HG03280 (cell line): ENCODE results near the gene CCDC157.
"Not testable (repeated sequence)": the region's sequence is repeated elsewhere in the genome, so short reads cannot be mapped to it uniquely, and the experiment has no call there.

Experiments
- ATAC-seq: cut with Tn5 transposase; IDR thresholded peaks from one replicate; pipeline ENCODE4 v1.9.1; 2021; ENCODE audit warnings: mild to moderate bottlenecking, moderate library complexity; ENCODE audit not compliant: unreplicated experiment

CCDC157 gene

DNA sequence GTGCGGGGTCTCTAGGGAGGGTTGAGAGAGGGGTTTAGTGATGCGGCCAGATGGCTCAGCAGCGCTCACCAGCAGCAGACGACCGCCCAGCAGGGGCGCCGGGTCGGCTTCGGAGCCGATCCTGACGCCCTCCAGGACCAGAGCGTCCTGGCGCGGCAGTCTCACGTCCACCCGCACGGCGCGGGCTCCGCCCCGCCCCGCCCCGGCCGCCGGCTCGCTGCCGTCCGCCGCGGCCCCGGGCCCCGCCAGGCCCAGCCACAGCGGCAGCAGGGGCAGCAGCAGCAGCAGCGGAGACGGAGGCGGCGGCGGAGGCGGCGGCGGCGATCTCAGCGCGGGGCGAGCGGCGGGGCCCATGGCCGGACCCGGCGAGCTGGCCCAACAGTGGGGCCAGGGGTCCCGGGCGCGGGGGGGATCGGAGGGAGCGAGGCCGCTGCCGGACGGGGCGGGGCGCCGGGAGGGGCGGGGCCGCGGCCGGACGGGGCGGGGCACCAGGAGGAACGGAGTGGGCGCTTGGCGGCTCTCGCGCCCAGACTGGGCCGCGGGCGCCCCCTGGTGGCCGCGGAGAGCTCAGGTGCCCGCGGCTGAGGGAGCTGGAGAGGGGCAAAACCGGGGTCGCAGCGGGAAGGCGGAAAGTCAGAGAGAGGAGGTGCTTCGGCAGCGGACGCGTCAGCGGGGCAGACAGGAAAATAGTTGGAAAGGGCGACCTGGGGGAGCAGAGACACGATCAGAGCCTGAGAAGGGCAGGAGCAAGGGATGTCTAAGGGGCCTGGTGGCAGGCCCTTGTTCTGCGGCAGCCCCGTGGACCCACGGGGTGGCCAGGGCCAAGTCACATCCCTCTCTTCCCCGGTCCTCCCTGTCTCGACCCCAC, 30.4 kb downstream of the CCDC157 start, which contains the start of gene RNF215:
RNF215 (minus strand) TSS at position 452 of the 868 bp plus-strand sequence; CDS start at position 354, 98 bp downstream.
- ATAC-seq, result peak; percentile 77

DNA sequence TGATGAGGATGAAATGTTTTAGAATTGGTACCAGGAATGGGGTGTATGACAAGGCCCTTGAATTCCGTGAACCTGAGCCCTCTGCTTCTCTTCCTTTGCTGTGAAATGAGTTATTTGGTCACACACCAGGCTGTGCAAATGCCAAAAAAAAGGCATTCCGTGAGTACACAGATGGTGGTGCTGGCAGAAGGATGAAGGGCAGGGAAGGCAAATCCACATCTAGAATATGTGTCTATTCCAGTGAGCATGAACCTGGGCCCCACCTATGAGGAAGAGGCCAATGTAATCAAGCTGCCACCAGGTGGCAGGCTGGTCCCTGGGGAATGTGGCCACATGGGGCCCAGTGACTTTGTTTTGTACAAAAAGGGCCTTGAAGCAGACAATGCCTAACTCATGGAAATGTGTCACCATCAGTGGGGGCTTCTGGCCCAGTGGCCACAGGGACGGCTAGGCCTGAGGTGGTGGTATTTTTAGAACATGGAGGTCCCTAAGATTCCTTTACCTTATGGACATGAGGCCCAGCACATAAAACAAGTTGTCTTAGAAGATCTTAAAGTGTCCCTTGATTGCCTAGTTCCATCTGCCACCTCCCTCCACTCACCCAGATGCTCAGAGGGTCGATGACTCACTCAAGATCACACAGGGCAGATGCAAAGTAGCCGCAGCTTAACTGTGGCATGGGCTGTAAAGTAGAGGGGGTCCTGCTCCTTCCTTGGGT, 34.3 kb downstream of the CCDC157 start:
- no peak for ATAC-seq

DNA sequence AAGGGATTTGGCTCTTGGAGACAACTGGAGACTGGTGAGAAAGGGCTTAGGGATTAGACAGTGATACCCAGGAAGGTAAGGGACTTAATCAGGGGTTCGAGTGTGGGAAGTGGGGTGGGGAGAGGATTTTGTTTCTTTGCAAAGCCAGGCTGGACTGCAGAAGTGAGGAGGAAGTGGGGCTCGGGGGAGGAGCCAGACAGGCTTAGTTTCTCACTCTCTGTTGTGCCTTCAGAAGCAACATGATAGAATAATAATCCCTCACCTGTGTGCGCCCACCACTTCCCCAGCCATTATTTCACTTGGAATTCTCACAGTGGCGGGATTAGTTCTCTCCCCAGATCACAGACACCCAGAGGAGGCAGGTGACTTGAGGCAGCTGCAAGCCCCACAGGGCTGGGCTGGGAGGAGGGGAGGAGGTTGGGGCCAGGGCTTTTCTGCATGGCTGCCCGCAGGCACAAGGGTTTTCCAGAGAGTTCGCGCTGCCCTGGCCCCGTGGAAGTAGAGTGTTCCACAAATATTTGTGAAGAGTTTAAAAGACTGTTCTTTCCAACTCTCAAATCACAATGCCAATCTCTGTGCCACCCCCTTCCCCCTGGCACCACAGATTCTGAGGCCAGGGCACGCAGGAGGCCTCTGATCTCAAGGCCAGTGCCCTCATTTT, 36.0 kb downstream of the CCDC157 start:
- ATAC-seq, result no peak

DNA sequence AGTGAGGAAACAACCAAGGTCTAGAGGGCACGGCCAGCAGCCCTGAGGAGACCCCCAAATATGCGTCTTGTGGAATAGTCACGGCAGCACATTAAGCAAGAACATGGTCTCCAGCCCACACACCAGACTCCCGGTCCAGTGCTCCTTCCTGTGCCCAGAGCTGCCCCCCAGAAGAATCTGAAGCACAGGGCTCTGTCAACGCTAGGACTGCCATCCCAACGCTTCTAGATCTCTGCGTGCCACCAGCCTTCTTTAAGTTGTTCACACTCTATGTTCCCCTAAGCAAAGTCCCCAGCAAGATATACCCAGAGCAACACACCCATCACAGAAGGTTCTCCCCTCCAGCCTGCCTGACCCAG, 36.5 kb downstream of the CCDC157 start:
- no peak for ATAC-seq

DNA sequence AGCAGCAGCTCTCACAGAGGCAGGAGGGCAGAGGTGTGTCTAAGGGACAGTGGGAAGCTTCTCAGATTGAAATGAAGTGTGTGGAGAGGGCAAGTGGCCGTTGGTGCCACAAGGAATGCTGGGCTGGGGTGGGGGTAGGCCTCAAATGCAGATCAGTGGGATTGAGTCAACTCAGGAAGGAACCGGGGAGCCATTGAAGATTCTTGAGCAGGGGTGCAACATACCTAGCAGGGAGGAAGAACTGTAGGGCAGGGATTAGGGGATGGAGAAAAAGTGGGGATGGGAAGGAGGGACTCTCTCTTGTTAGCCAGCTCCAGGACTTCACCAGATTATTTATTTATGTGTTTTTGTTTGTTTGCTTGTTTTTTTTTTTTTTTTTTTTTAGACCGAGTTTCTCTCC, 37.1 kb downstream of the CCDC157 start:
- no peak for ATAC-seq

DNA sequence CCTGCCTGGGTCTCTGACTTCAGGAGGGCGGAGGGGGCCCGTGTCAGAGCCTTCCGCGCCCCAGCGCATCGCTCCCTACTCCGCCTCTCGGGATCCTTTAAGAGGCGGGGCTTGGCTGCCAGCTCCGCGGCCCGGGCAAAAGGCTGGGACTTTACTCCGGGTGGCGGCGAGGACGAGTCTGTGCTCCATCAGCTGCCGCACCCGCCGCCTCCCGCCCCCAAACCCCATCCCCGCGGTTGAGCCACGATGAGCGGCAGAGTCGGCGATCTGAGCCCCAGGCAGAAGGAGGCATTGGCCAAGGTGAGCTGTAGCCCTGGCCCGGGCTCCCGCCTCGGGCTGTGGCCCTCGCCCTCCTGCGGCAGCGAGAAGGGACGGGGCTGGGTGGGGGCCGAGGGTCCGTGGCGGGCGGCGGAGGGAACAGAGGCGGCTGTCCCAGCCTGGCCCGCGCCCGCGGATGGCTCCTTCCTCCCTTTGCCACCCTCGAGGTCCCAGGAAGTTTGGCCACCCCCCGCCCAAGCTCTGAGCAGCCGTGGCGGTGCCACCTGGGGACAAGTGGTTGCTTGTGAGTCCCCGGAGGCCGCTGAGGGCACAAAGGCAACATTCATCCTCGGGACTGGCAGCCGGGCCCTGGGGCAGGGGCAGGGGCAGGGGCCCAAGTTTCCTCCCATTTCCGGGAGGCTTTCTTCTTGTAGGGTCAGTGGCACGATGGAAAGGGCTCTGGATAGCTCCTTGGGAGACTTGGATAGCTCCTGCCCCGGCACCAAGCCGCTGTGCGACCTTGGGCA, 40.3 kb downstream of the CCDC157 start, which contains the start of gene SEC14L2:
SEC14L2 (plus strand) TSS at position 148 of the 785 bp plus-strand sequence; CDS start at position 247, 99 bp downstream.
- no peak for ATAC-seq

DNA sequence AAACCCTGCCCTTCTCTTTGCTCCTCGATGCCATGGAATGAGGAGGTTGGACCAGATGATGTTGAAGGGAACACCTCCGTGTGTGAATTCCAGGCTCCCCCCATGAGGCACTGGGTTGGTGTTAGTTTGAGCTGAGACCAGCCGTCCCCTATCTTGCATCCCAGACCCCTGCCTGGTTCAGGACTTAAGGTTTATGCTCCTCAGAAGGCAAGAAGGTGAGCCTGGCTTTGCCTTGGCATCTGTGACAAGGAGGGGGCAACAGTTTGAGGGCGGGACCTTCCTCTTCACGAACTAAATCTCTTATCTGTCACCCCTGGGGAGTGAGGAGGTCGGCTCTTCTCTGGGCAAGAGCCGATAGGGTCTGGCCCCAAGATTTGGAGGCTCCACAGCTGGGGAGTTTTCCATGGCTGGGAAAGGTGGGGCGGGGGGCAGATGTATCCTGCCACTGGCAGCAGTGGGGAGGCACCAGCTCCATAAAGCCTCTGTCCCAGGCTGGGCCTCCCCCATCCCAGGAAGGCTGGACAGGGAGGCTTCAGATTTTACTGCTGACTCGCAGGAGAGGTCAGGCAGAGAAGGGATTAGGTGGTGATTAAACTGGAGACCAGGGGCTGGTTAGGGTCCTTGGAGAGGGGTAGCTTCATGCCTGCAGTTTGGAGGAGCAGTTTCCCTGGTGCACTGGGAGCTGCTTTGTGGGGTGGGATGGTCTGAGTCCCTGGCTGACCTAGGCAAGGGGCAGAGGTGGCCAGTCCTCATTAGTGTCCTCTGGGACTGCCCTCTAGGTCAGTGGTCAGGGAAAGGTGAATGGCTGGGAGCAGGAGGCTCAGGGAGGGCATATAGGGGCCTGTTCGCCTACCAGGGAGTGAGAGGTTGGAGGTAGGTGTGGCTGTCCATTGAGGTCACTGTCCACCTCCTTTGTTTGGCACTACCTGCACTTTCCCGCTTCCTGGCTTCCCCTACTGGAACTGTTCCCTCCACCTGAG, 41.1 kb downstream of the CCDC157 start:
- ATAC-seq, result no peak

DNA sequence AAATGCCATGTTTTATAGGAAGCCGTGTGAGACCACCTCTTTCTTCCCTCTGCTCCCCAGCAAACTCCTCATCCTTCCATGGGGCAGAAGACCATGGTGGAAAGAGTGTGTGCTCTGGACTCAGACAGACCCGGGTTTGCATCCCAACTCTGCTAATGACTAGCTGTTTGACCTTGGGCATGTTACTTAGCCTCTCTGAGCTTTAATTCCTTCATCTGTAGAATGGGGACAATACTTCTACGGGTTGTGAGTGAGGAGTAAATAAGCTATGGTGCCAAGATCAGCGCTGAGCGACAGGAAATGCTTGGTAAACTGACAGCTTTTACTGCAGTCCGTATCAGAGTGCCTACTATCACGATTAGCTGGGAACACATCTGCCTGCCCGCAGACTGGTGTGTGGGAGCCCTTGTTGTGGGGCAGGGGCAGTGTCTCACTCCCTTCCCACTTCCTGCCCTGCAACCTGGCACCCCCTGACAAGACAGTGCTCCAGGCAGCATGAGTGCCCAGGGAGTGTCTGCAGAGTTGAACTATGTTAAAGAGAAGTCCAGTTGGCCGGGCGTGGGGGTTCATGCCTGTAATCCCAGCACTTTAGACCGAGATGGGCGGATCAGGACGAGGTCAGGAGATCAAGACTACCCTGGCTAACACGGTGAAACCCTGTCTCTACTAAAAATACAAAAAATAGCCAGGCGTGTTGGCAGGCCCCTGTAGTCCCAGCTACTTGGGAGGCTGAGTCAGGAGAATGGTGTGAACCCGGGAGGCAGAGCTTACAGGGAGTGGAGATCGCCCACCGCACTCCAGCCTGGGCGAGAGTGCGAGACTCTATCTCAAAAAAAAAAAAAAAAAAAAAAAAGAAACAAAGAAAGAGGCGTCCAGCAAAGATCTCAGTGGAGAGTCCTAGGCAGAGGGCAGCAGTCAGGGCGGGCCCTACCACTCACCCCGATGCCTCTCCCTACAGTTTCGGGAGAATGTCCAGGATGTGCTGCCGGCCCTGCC, 42.2 kb downstream of the CCDC157 start:
- no peak for ATAC-seq

DNA sequence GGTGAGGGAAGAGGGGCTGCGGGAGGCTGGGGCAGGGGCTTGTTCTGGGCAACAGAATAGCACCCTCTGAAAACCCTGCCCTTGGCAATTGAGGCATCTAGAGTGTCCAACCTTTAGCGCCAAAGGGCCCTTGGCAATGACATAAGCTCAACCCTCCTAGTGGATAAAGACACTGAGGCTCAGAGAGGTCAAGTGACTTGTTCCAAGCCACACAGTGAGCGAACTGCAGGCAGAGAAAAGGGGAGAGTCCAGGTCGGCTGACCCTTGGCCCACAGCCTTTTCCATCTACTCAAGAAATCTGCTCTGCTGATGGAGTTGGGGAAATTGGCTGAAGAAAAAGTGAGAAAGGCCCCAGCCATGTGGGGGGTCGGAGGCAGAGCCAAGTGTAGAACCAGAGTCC, 42.9 kb downstream of the CCDC157 start:
- no peak for ATAC-seq

DNA sequence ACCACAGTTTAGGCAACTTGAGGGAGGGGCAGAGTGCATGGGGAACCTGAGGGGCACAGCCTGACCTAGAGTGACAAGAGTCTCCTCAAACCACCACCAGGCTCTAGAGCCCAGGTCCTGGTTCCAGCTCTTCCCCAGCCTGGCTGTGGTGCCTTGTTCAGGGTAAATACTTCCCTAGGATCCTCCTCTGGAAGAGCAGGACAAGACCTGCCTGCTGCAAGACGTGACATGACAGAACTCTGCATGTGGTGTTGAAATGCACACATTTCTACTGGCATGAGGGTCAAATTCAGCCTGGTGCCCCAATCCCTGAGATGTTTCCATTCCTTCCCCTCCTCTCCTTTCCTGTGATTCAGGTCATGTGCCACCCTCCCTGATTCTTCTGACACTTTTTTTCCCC, 43.4 kb downstream of the CCDC157 start:
- ATAC-seq, result no peak

DNA sequence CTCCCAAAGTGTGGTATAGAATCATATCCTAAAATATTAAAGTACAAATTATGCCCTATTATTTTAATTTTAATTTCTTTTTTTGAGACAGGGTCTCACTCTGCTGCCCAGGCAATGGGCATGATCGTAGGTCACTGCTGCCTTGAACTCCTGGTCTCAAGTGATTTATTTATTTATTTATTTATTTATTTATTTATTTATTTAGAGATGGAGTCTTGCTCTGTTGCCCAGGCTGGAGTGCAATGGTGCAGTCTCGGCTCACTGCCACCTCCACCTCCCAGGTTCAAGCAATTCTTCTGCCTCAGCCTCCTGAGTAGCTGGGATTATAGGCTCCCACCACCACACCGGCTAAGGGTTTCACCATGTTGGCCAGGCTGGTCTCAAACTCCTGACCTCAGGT, 44.2 kb downstream of the CCDC157 start:
- not testable (repeated sequence) for ATAC-seq

DNA sequence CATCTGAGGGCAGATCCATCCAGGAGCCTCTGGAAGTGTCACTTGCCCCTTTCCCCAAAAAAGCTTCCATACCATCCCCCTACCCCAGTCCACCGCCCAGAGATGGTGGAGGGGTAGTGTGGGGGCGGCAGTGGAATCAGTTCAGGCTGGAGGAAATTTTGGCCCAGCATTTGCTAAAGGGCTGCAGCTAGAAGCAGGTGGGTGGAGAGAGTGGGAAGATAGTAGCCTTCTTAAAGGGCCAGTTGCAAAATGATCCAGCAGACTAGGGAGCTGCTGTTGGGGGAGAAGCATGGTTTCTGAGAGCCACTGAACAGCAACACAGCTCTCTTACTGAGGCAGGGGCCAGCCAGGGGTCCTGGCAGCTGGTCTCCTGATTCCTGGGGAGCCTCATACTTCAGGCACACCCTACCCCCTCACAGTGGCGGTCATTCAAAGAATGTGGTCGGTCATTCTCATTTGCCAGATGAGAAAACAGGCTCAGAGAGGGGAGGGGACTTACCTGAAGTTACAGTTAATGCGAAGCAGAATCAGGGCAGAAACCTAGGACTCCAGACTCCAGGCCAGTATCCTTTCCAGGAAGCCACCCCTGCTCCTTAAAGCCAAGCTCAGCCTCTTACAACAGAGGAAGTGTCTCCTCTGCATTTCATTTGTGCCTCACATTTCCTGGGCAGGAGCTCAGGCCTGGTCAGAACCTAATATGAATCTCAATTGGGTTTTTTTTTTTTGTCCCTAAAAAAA, 45.4 kb downstream of the CCDC157 start:
- no peak for ATAC-seq

DNA sequence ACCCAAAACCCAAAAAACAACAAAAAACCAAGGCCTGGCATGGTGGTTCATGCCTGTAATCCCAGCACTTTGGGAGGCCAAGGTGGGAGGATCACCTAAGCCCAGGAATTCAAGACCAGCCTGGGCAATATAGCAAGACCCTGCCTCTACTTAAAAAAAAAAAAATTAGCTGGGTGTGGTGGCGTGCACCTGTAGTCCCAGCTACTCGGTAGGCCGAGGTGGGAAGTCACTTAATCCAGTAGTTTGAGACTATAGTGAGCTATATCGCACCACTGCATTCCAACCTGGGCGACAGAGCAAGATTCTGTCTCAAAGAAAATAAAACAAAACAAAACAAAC, 45.9 kb downstream of the CCDC157 start:
- ATAC-seq, result not testable (repeated sequence)

DNA sequence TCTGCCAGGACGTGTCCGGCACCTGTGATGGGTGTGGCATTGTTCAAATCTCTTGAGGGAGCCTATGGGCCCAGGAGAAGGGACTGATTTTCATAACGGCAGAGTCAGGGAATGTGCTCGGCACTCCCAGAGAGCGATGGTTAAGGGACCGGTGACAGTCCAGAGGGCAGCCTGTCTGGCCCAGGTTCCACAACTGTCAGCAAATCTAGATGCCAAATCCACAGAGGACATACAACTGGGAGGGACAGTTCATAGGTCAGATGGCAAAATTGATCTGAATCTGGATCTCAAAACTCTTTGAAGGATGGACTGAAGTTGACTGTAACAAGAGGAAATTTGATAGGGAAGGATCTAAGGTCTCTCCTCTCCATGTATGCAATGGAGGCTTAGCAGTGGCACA, 47.5 kb downstream of the CCDC157 start:
- no peak for ATAC-seq

DNA sequence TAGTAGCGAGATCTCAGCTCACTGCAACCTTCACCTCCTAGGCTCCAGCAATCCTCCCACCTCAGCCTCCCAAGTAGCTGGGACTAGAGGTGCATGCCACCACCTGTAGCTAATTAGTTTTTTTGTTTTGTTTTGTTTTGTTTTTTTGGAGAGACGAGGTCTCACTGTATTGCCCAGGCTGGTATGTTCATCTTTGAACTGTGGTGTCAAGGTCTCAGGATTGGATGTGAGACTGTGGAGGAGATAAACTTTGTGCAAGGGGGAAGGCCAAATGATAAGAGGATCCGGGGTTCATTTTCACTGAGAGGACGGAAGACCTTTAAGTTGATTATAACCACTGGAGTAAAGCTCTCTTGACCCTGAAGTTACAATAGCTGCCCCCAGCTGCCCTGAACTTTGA, 48.9 kb downstream of the CCDC157 start:
- ATAC-seq, result no peak

DNA sequence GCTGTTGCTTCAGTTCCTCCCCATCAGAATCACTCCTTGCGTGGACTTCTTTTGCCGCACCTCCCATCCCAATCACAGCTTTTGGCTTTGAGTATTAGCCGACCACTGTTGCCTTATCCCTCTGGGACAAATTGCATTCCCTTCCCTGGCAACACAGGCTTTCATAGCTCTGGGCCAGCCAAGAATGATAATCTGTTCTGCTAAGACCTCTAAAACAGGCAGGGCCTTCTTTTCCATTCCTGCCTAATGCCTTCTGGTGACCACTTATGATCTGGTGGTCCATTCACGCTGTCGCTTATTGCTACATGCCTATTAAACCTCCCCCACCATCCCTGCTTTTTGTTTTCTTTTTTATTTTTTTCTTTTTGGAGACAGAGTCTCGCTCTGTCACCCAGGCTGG, 49.6 kb downstream of the CCDC157 start:
- ATAC-seq, result no peak

DNA sequence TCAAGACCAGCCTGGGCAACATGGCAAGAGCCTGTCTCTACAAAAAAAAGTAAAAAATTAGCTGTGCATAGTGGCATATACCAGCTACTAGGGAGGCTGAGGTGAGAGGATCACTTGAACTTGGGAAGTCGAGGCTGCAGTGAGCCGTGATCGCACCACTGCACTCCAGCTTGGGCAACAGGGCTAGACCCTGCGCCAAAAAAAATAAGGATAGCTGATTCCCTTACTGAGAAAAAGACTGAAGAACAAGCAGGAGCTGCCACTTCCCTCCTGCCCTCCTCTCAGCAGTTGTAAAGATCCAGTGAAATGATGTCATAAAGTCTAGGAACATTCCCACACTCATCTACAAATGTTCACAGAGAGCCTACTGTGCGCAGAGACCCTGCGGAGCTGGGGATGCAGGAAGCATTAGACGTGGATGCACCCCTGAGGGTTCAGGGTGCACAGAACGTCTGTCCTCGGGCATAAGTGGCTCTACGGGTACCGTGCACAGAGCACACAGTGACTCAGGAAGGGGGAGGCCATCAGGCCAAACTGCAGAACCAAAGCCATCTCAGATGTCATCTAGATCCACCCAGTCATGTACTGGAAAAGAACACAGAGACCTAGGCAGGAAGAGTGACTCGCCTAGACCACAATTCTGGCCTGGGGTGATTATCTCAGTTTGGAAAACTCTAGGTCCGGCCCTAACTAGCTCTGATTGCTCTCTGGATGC, 51.7 kb downstream of the CCDC157 start:
- ATAC-seq, result no peak
